Endothelial cell of umbilical vein (primary cell): Measurements from ENCODE around the gene PIP5K1C. TPM values are rescaled to one million over a fixed set of nuclear protein-coding genes. Genes with fewer than 3 reads are reported as not detected.

Source experiments
- BruUV-seq: library from RNA; stranded (reverse); fragments of 400-500 nt; replicated peaks from 2 replicates; lab custom pipeline; 2021; lab: Mats Ljungman, UMichigan
- CTCF ChIA-PET: fragments of 300-600, 350-600 bp; sonication (Branson Sonifier 250); formaldehyde crosslinking; loops from one replicate; lab custom pipeline; 2021; ENCODE audit warnings: antibody characterized with exemption, inconsistent platforms; lab: Charles Lee
- POLR2A ChIA-PET: fragments of 300-600, 350-600 bp; sonication (Branson Sonifier 250); formaldehyde crosslinking; loops from one replicate; lab custom pipeline; 2021; ENCODE audit warnings: antibody characterized with exemption, inconsistent platforms; lab: Charles Lee
- DNase-seq: peaks from one replicate; pipeline ENCODE4 v3.0.0-alpha.2; 2011; ENCODE audit warnings: low read depth, low spot score
- FAIRE-seq: peaks from 2 replicates; lab custom pipeline; 2011; peaks lifted over from hg19 to GRCh38; lab: Jason Lieb, UNC
- H2AFZ ChIP-seq: 2 replicates; pipeline ENCODE4 v1.6.0; 2012; ENCODE audit warnings: low read depth, low read length, control low read depth, inconsistent platforms
- H3K27ac ChIP-seq: 2 replicates; pipeline ENCODE4 v1.5.1; 2011; ENCODE audit warnings: low read depth, mild to moderate bottlenecking, control low read depth, low read length, moderate library complexity; ENCODE audit not compliant: insufficient read depth
- H3K27me3 ChIP-seq, 2 experiments: 2 replicates each; pipeline versions ENCODE4 v1.6.0 to v1.6.1; 2011; ENCODE audit warnings: low read length in 2 of 2, mixed read lengths in 1 of 2; ENCODE audit not compliant: control insufficient read depth in 2 of 2, insufficient read depth in 2 of 2
- H3K36me3 ChIP-seq, 2 experiments: 2 replicates in 1 of 2; 3 replicates in 1 of 2; pipeline ENCODE4 v1.5.1; 2011; ENCODE audit warnings: low read length in 2 of 2, mild to moderate bottlenecking in 1 of 2, moderate library complexity in 1 of 2; ENCODE audit not compliant: control insufficient read depth in 2 of 2, insufficient read depth in 2 of 2; ENCODE audit errors: extremely low read depth in 1 of 2
- H3K4me1 ChIP-seq: 3 replicates; pipeline ENCODE4 v1.5.1; 2011; ENCODE audit warnings: mild to moderate bottlenecking, low read length; ENCODE audit not compliant: control insufficient read depth, insufficient read depth; ENCODE audit errors: extremely low read depth
- H3K4me2 ChIP-seq: 2 replicates; pipeline ENCODE4 v1.6.1; 2011; ENCODE audit warnings: low read length, control low read depth, mixed read lengths; ENCODE audit not compliant: insufficient read depth
- H3K4me3 ChIP-seq, 3 experiments: fragments of 200-600 bp in 1 of 3; sonication (generic), shearing (Covaris generic) in 1 of 3; replicated peaks in 1 of 3; 2 replicates each; pipeline ENCODE4 v1.5.1; 2011 to 2016; ENCODE audit warnings: control low read depth in 3 of 3, low read length in 3 of 3, mild to moderate bottlenecking in 2 of 3, inconsistent platforms in 1 of 3, low read depth in 1 of 3, moderate library complexity in 1 of 3; ENCODE audit not compliant: insufficient read depth in 1 of 3
- H3K79me2 ChIP-seq: 2 replicates; pipeline ENCODE4 v1.6.0; 2012; ENCODE audit warnings: low read length, inconsistent platforms; ENCODE audit not compliant: control insufficient read depth, insufficient read depth
- H3K9ac ChIP-seq: replicated peaks from 2 replicates; pipeline ENCODE3; 2011; ENCODE audit warnings: low read length, control low read depth; ENCODE audit not compliant: insufficient read depth; ENCODE audit errors: extremely low read depth
- H3K9me1 ChIP-seq: replicated peaks from 3 replicates; pipeline ENCODE4 v1.6.0; 2011; ENCODE audit warnings: mild to moderate bottlenecking, low read length; ENCODE audit not compliant: control insufficient read depth, insufficient read depth; ENCODE audit errors: extremely low read depth
- H3K9me3 ChIP-seq: replicated peaks from 2 replicates; pipeline ENCODE4 v1.5.1; 2012; ENCODE audit warnings: low read length, inconsistent platforms; ENCODE audit not compliant: control insufficient read depth, insufficient read depth
- H4K20me1 ChIP-seq: replicated peaks from 2 replicates; pipeline ENCODE3; 2011; ENCODE audit warnings: mild to moderate bottlenecking, low read length; ENCODE audit not compliant: control insufficient read depth, insufficient read depth; ENCODE audit errors: extremely low read depth
- CTCF ChIP-seq, 2 donors: IDR thresholded peaks; 1 replicate in 1 of 2; 2 replicates in 1 of 2; pipeline ENCODE4 v1.5.1; 2011; ENCODE audit warnings: low read length in 2 of 2, mild to moderate bottlenecking in 2 of 2, moderate library complexity in 2 of 2, control low read depth in 1 of 2, inconsistent platforms in 1 of 2, low read depth in 1 of 2; ENCODE audit not compliant: insufficient read depth in 1 of 2; ENCODE audit errors: extremely low read depth in 1 of 2
- EZH2 ChIP-seq: IDR thresholded peaks from 2 replicates; pipeline ENCODE4 v1.6.1; 2012; ENCODE audit warnings: borderline replicate concordance, low read depth, mild to moderate bottlenecking, moderate library complexity, low read length, inconsistent platforms; ENCODE audit not compliant: severe bottlenecking
- FOS ChIP-seq: IDR thresholded peaks from 2 replicates; pipeline ENCODE4 v1.6.1; 2011; ENCODE audit warnings: mild to moderate bottlenecking, low read length, moderate library complexity, borderline replicate concordance; ENCODE audit not compliant: insufficient read depth
- GATA2 ChIP-seq: IDR thresholded peaks from 2 replicates; pipeline ENCODE4 v1.7.0; 2011; ENCODE audit warnings: low read depth, mild to moderate bottlenecking, moderate library complexity, mixed read lengths, low read length; ENCODE audit not compliant: insufficient read length, insufficient read depth
- JUN ChIP-seq: IDR thresholded peaks from 2 replicates; pipeline ENCODE4 v1.6.1; 2011; ENCODE audit warnings: borderline replicate concordance, low read depth; ENCODE audit not compliant: insufficient read length, insufficient read depth
- MAX ChIP-seq: IDR thresholded peaks from 2 replicates; pipeline ENCODE4 v1.6.1; 2011; ENCODE audit not compliant: insufficient read depth, insufficient read length
- MYC ChIP-seq: IDR thresholded peaks from one replicate; pipeline ENCODE4 v1.6.1; 2011; ENCODE audit warnings: mild to moderate bottlenecking, low read depth, low read length
- POLR2A ChIP-seq: IDR thresholded peaks from 2 replicates; pipeline ENCODE4 v1.6.1; 2012; ENCODE audit warnings: low read depth, mild to moderate bottlenecking, control low read depth, low read length
- POLR2AphosphoS5 ChIP-seq: IDR thresholded peaks from 2 replicates; pipeline ENCODE4 v1.6.1; 2012; ENCODE audit warnings: low read depth, mild to moderate bottlenecking, control low read depth, low read length, moderate library complexity; ENCODE audit not compliant: insufficient read depth
- dilution Hi-C: fragments of 300-500 bp; cut with MboI; formaldehyde crosslinking; loops from one replicate; pipeline ENCODE4 v1.15.0; 2019; ENCODE audit warnings: low sequenced_read_pairs; ENCODE audit not compliant: extremely low pct_ligation_motif_present
- intact Hi-C: fragments of 100-400 bp; cut with micrococcal nuclease; formaldehyde crosslinking; loops from one replicate; pipeline ENCODE4 v1.10.0; 2022
- polyA plus RNA-seq, 4 experiments: library from polyadenylated mRNA; depleted of rRNA in 3 of 4; stranded (reverse) in 3 of 4; unstranded in 1 of 4; fragments of >200 nt; gene quantifications; 2 replicates each; pipeline versions ENCODE4 v1.2.1 to v1.2.3, GENCODE V29; 2011 to 2012; ENCODE audit warnings: missing spikeins in 1 of 4
- total RNA-seq: library from RNA; stranded (reverse); gene quantifications from 2 replicates; pipeline ENCODE4 v1.2.3, GENCODE V29; 2021

Gene PIP5K1C
- total and polyA plus RNA-seq, 2 donors (not counting 3 experiments of a cell fraction or from before 2014, with no cell fraction given), result 31.6 to 79.5 TPM

GRCh38 chr19:3701200-3701599 lies 932 bp upstream of the PIP5K1C start:
- ChIA-PET POLR2A (no interaction called here), CTCF (interaction anchor here (0.6 to 3.1 kb wide), 3 partner anchors 32 to 1807 kb away, joined by 3 to 66 read pairs (median 9); no protein-coding TSS in a partner anchor)
- dilution Hi-C loops (no loop called here), intact Hi-C loops (loop anchor here (10.0 kb wide), 1 partner anchor 76 kb away; the partner anchor contains the start of gene CACTIN)
- FAIRE-seq (no peak), DNase-seq (no peak)
- no peaks in the 10 kb centered on the region for H3K27me3 ChIP-seq
- no peak overlapping the region for H2AFZ ChIP-seq
- no peak overlapping the region for H3K27ac ChIP-seq
- no peak overlapping the region for H3K4me2 ChIP-seq
- H3K4me1 ChIP-seq, result peaks cover 8% of the 10 kb centered on the region
- H3K36me3 ChIP-seq, result no peaks in the 10 kb centered on the region
- H3K9ac ChIP-seq, result no peak overlapping the region
- H4K20me1 ChIP-seq, result peaks cover 4% of the 10 kb centered on the region
- TF ChIP-seq POLR2AphosphoS5, result no peak
- TF ChIP-seq MAX, result no peak
- TF ChIP-seq POLR2A, result no peak
- no peak for TF ChIP-seq CTCF (IDR thresholded peaks at IDR 0.05; ENCODE audit: extremely low read depth in 1 of 2, insufficient read depth in 1 of 2, low read depth in 1 of 2, low read length in 2 of 2)
- TF ChIP-seq EZH2, result no peak
- TF ChIP-seq MYC, result no peak
- no peak for TF ChIP-seq JUN
- TF ChIP-seq GATA2, result no peak
- no peak for TF ChIP-seq FOS
- H3K9me1 ChIP-seq, result no peaks in the 10 kb centered on the region
- no peaks in the 10 kb centered on the region for H3K9me3 ChIP-seq
- H3K79me2 ChIP-seq, result peaks cover 35% of the 10 kb centered on the region
- no peak overlapping the region for H3K4me3 ChIP-seq
- no TSS peak for BruUV-seq
